Breast epithelium (tissue), 3 donors: Measurements from ENCODE around the gene SH3TC1.

ENCODE experiments used
- POLR2A ChIP-seq: fragments of 450-650 bp; IDR thresholded peaks from one replicate; pipeline ENCODE4 v1.6.1; 2016; ENCODE audit warnings: antibody characterized with exemption, mild to moderate bottlenecking, moderate library complexity
- TF ChIP-seq, protein P1 (sequence below), 3 donors: fragments of 450-650 bp; IDR thresholded peaks; one replicate each; pipeline ENCODE4 v1.5.1; 2016 to 2017; ENCODE audit warnings: antibody characterized with exemption in 3 of 3, mild to moderate bottlenecking in 3 of 3, moderate library complexity in 3 of 3

DNA sequence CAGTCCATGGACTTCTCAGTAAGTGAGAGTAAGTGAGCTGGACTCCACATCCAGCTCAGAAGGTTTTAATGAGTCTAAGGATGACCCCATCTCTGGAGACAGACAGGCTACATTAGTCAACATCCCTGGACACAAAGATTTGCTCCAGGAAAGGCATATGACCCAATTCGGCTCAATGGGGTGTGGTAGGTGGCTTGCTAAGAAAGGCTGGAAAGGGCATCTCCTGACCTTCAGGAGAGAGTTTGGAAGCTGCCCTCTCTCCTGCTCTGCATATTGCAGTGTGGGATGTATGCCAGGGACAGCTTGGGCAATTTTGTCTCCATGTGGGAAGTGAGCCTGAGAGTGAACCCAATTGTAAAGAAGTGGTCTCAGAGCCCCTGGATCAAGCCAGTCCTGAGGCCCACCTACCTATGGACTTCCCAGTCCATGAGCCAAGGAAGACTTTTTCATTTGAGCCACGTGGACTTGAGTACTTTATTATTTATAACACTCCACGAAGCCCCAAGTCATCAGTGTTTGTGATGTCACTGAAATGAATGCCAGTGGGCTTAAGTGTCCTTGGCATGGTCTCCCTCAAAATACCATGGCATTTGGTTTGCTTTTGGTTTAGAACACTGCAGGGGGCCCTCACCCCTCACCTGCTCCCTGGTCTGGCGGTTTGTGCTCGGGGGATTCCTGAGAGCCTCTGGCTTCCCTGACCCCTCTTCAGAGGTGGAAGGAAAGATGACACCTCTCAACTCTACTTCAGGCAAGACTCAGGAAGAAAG lies 30.1 kb upstream of the SH3TC1 start:
- TF ChIP-seq POLR2A, result no peak
- TF ChIP-seq, protein P1, sequence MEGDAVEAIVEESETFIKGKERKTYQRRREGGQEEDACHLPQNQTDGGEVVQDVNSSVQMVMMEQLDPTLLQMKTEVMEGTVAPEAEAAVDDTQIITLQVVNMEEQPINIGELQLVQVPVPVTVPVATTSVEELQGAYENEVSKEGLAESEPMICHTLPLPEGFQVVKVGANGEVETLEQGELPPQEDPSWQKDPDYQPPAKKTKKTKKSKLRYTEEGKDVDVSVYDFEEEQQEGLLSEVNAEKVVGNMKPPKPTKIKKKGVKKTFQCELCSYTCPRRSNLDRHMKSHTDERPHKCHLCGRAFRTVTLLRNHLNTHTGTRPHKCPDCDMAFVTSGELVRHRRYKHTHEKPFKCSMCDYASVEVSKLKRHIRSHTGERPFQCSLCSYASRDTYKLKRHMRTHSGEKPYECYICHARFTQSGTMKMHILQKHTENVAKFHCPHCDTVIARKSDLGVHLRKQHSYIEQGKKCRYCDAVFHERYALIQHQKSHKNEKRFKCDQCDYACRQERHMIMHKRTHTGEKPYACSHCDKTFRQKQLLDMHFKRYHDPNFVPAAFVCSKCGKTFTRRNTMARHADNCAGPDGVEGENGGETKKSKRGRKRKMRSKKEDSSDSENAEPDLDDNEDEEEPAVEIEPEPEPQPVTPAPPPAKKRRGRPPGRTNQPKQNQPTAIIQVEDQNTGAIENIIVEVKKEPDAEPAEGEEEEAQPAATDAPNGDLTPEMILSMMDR (IDR thresholded peaks at IDR 0.05), result no peak
